HepG2 (cell line): ENCODE results near the gene ZBTB48. TPM values are rescaled to one million over a fixed set of nuclear protein-coding genes. Genes with fewer than 3 reads are reported as not detected.
A peak's percentile ranks its signal among the peaks of the same experiment; 100 is the strongest.

Experiments used
- BHLHE40 ChIP-seq: IDR thresholded peaks from 2 replicates; pipeline ENCODE4 v1.6.1; 2011; ENCODE audit warnings: low read length, improper control_type of control experiment
- CREB3 ChIP-seq: sonication (generic); formaldehyde crosslinking; IDR thresholded peaks from 2 replicates; pipeline ENCODE4 v1.5.0; 2020; ENCODE audit warnings: missing genetic modification reagents
- ELF3 ChIP-seq: IDR thresholded peaks from 2 replicates; pipeline ENCODE4 v1.6.1; 2016; ENCODE audit warnings: missing genetic modification reagents, missing compliant biosample characterization
- ETS1 ChIP-seq: sonication (generic); formaldehyde crosslinking; IDR thresholded peaks from 2 replicates; pipeline ENCODE4 v1.4.0; 2020; ENCODE audit warnings: missing genetic modification reagents
- FOXM1 ChIP-seq: sonication (generic); formaldehyde crosslinking; IDR thresholded peaks from 2 replicates; pipeline ENCODE4 v1.5.0; 2020; ENCODE audit warnings: missing genetic modification reagents
- GABPA ChIP-seq, 2 experiments: IDR thresholded peaks; 2 replicates each; pipeline ENCODE4 v1.6.1; 2011 to 2016; ENCODE audit warnings: low read depth in 2 of 2, low read length in 1 of 2, missing biosample characterization in 1 of 2, missing genetic modification characterization in 1 of 2
- GRHL1 ChIP-seq: sonication (generic); formaldehyde crosslinking; conservative IDR thresholded peaks from 2 replicates; pipeline ENCODE4 v1.8.0; 2022; ENCODE audit warnings: missing genetic modification reagents
- KMT2B ChIP-seq: IDR thresholded peaks from 2 replicates; pipeline ENCODE4 v1.6.1; 2016; ENCODE audit warnings: missing genetic modification reagents, missing compliant biosample characterization
- LBX2 ChIP-seq: sonication (generic); formaldehyde crosslinking; IDR thresholded peaks from 2 replicates; pipeline ENCODE4 v1.5.0; 2020; ENCODE audit warnings: missing genetic modification reagents, mild to moderate bottlenecking, borderline replicate concordance
- MED8 ChIP-seq: sonication (generic); formaldehyde crosslinking; IDR thresholded peaks from 2 replicates; pipeline ENCODE4 v1.8.1; 2023; ENCODE audit warnings: mild to moderate bottlenecking, missing genetic modification reagents; ENCODE audit not compliant: insufficient replicate concordance
- NCOA1 ChIP-seq: sonication (generic); formaldehyde crosslinking; IDR thresholded peaks from 2 replicates; pipeline ENCODE4 v1.9.0; 2021; ENCODE audit warnings: missing genetic modification reagents
- NFATC3 ChIP-seq: sonication (generic); formaldehyde crosslinking; IDR thresholded peaks from 2 replicates; pipeline ENCODE4 v1.5.1; 2020; ENCODE audit warnings: mild to moderate bottlenecking, missing genetic modification reagents
- PITX1 ChIP-seq: sonication (generic); formaldehyde crosslinking; IDR thresholded peaks from 2 replicates; pipeline ENCODE4 v1.5.1; 2020; ENCODE audit warnings: mild to moderate bottlenecking, missing genetic modification reagents
- PRPF4 ChIP-seq: fragments of 200-400 bp; formaldehyde crosslinking; IDR thresholded peaks from 2 replicates; pipeline ENCODE4 v1.6.1; 2016; ENCODE audit warnings: low read length, low read depth; ENCODE audit not compliant: poor library complexity, severe bottlenecking
- TBX3 ChIP-seq: fragments of 450-650 bp; IDR thresholded peaks from 2 replicates; pipeline ENCODE4 v1.6.1; 2017; ENCODE audit warnings: antibody characterized with exemption, mild to moderate bottlenecking, inconsistent platforms, borderline replicate concordance
- ZNF691 ChIP-seq: sonication (generic); formaldehyde crosslinking; IDR thresholded peaks from 2 replicates; pipeline ENCODE4 v1.4.0; 2020; ENCODE audit warnings: missing genetic modification reagents, low read depth, mild to moderate bottlenecking, borderline replicate concordance
- ZNF720 ChIP-seq: sonication (generic); formaldehyde crosslinking; IDR thresholded peaks from 2 replicates; pipeline ENCODE4 v1.4.0; 2020; ENCODE audit warnings: missing genetic modification reagents
- polyA plus RNA-seq, 8 experiments: library from polyadenylated mRNA; depleted of rRNA in 3 of 8; stranded (reverse) in 7 of 8; unstranded in 1 of 8; fragments of >200 nt; fragmentation: Illumina TruSeq in 4 of 8; extraction: Trizol in 4 of 8; gene quantifications; 2 replicates each; pipeline versions ENCODE4 v1.2.1 to v1.2.3, GENCODE V29; 2011 to 2016; ENCODE audit warnings: low read depth in 4 of 8, missing spikeins in 1 of 8, mixed read lengths in 1 of 8; ENCODE audit not compliant: insufficient read depth in 1 of 8
- total RNA-seq, 5 experiments: library from RNA; depleted of rRNA; stranded (reverse); fragments of >200 nt; fragmentation: Illumina TruSeq; extraction: Trizol; gene quantifications; 2 replicates each; pipeline ENCODE4 v1.2.3, GENCODE V29; 2016; ENCODE audit warnings: low read depth in 1 of 5
- TF ChIP-seq, protein P1 (sequence below): sonication (generic); formaldehyde crosslinking; IDR thresholded peaks from 2 replicates; pipeline ENCODE4 v1.4.0; 2020; ENCODE audit warnings: missing genetic modification reagents, borderline replicate concordance

Gene ZBTB48
- total and polyA plus RNA-seq, 2 of the 13 experiments (the other 11 are each of a cell fraction or from before 2014, with no cell fraction given), result 13.0 to 17.1 TPM

- TF ChIP-seq FOXM1, result no peak
- peak; percentile 68; the same call in 1 of the 2 replicates for TF ChIP-seq ZNF691
- no peak for TF ChIP-seq NFATC3 (CRISPR knock-in tag)
- TF ChIP-seq ELF3, result peak; percentile 33; the same call in 1 of the 2 replicates
- no peak for TF ChIP-seq ETS1
- TF ChIP-seq GABPA (IDR thresholded peaks at IDR 0.05; ENCODE audit: low read depth, low read length), result peak; percentile 49
- TF ChIP-seq GABPA (CRISPR knock-in tag; IDR thresholded peaks at IDR 0.05; ENCODE audit: low read depth), result peak; percentile 84
- TF ChIP-seq, protein P1, sequence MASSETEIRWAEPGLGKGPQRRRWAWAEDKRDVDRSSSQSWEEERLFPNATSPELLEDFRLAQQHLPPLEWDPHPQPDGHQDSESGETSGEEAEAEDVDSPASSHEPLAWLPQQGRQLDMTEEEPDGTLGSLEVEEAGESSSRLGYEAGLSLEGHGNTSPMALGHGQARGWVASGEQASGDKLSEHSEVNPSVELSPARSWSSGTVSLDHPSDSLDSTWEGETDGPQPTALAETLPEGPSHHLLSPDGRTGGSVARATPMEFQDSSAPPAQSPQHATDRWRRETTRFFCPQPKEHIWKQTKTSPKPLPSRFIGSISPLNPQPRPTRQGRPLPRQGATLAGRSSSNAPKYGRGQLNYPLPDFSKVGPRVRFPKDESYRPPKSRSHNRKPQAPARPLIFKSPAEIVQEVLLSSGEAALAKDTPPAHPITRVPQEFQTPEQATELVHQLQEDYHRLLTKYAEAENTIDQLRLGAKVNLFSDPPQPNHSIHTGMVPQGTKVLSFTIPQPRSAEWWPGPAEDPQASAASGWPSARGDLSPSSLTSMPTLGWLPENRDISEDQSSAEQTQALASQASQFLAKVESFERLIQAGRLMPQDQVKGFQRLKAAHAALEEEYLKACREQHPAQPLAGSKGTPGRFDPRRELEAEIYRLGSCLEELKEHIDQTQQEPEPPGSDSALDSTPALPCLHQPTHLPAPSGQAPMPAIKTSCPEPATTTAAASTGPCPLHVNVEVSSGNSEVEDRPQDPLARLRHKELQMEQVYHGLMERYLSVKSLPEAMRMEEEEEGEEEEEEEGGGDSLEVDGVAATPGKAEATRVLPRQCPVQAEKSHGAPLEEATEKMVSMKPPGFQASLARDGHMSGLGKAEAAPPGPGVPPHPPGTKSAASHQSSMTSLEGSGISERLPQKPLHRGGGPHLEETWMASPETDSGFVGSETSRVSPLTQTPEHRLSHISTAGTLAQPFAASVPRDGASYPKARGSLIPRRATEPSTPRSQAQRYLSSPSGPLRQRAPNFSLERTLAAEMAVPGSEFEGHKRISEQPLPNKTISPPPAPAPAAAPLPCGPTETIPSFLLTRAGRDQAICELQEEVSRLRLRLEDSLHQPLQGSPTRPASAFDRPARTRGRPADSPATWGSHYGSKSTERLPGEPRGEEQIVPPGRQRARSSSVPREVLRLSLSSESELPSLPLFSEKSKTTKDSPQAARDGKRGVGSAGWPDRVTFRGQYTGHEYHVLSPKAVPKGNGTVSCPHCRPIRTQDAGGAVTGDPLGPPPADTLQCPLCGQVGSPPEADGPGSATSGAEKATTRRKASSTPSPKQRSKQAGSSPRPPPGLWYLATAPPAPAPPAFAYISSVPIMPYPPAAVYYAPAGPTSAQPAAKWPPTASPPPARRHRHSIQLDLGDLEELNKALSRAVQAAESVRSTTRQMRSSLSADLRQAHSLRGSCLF (CRISPR knock-in tag), result no peak
- TF ChIP-seq KMT2B (CRISPR knock-in tag), result peak; percentile 50; the same call in 1 of the 2 replicates
- TF ChIP-seq NCOA1 (CRISPR knock-in tag), result peak; percentile 79; the same call in 1 of the 2 replicates
- peak; percentile 43; the same call in 1 of the 2 replicates for TF ChIP-seq PITX1 (CRISPR knock-in tag)
- no peak for TF ChIP-seq GRHL1 (CRISPR knock-in tag)
- TF ChIP-seq TBX3, result no peak
- peak; percentile 88 for TF ChIP-seq PRPF4
- TF ChIP-seq LBX2, result no peak
- 0 out of 2 replicates have a peak, but pooled peaks have one; percentile 26 for TF ChIP-seq CREB3 (CRISPR knock-in tag)
- peak; percentile 22; the same call in 1 of the 2 replicates for TF ChIP-seq BHLHE40
- no peak for TF ChIP-seq ZNF720 (CRISPR knock-in tag)
- no peak for TF ChIP-seq MED8 (CRISPR knock-in tag)
These were observed 33.7 kb downstream of the ZBTB48 start, which contains the start of gene PHF13 (continued) for GRCh38 chr1:6613361-6614018.
